ENCODE data around the gene GBP2. TPM values are rescaled to one million over a fixed set of nuclear protein-coding genes. Genes with fewer than 3 reads are reported as not detected.
A peak's percentile ranks its signal among the peaks of the same experiment; 100 is the strongest.

The GBP2 gene
- total and polyA plus RNA-seq, 9 of the 15 experiments (the other 6 are each of a cell fraction or from before 2014, with no cell fraction given) = 0.45 to 2.2 (median 0.69) TPM

GRCh38 chr1:89121641-89122040 is 4.3 kb downstream of the GBP2 start (continued):
- no peak for TF ChIP-seq E4F1 (CRISPR knock-in tag; IDR thresholded peaks at IDR 0.05; ENCODE audit: borderline replicate concordance)
- TF ChIP-seq NCOR1 (IDR thresholded peaks at IDR 0.05) = peak; percentile 43; the same call in 1 of the 2 replicates
- TF ChIP-seq NR2F6 (CRISPR knock-in tag; IDR thresholded peaks at IDR 0.05) = no peak

- ChIA-PET POLR2A (no interaction called here), CTCF (ENCODE audit: low intra/inter-chr PET ratio) (no interaction called here)
- in situ Hi-C loops (cut with MboI) (loop anchor here (25.0 kb wide), 1 partner anchor 873 kb away; the partner anchor contains the start of gene ZNF326), intact Hi-C loops (cut with micrococcal nuclease) (no loop called here)
- Histone ChIP-seq H2AFZ (ENCODE audit: low read depth, low read length) (no peak overlapping the region), H3K79me2 (ENCODE audit: control insufficient read depth, insufficient read depth, low read length) (no peaks in the 10 kb centered on the region), H3K9me3 (replicated peaks; ENCODE audit: control insufficient read depth, insufficient read depth, low read depth, low read length) (no peaks in the 10 kb centered on the region), H3K27me3 (ENCODE audit: control insufficient read depth in 2 of 2, insufficient read depth in 2 of 2, low read length in 2 of 2) (no peaks in the 10 kb centered on the region), H4K20me1 (replicated peaks; ENCODE audit: control insufficient read depth, insufficient read depth, low read length) (no peaks in the 10 kb centered on the region), H3K4me2 (ENCODE audit: insufficient read depth, low read length) (no peak overlapping the region), H3K9me1 (ENCODE audit: control insufficient read depth, insufficient read depth, low read length) (no peaks in the 10 kb centered on the region), H3K4me1 (replicated peaks in 1 of 2; ENCODE audit: control insufficient read depth in 2 of 2, insufficient read depth in 2 of 2, low read length in 2 of 2) (no peaks in the 10 kb centered on the region), H3K4me3 (no peak overlapping the region), H3K36me3 (ENCODE audit: control insufficient read depth, insufficient read depth, low read length) (no peaks in the 10 kb centered on the region), H3K27ac (ENCODE audit: extremely low read depth, low read depth, low read length) (no peak overlapping the region), H3K9ac (ENCODE audit: insufficient read depth in 1 of 2, low read depth in 2 of 2, low read length in 2 of 2) (no peak overlapping the region)
- TF ChIP-seq RUNX1 (IDR thresholded peaks at IDR 0.05; ENCODE audit: low read depth) = no peak
- no peak for TF ChIP-seq HNRNPK (IDR thresholded peaks at IDR 0.05; ENCODE audit: low read depth, low read length, poor library complexity, severe bottlenecking)
- no peak for TF ChIP-seq MAFG (tag; conservative IDR thresholded peaks at IDR 0.05)
- no peak for TF ChIP-seq ARID3B (CRISPR knock-in tag; IDR thresholded peaks at IDR 0.05; ENCODE audit: borderline replicate concordance)
- no peak for TF ChIP-seq WHSC1 (IDR thresholded peaks at IDR 0.05; ENCODE audit: low read length)
- no peak for TF ChIP-seq HMGXB4 (CRISPR knock-in tag; IDR thresholded peaks at IDR 0.05)
- no peak for TF ChIP-seq HDAC8 (tag; IDR thresholded peaks at IDR 0.05)
- no peak for TF ChIP-seq PYGO2 (tag; IDR thresholded peaks at IDR 0.05)
- no peak for TF ChIP-seq ZBTB8A (IDR thresholded peaks at IDR 0.05; ENCODE audit: partially characterized antibody)
- TF ChIP-seq ZNF133 (CRISPR knock-in tag; IDR thresholded peaks at IDR 0.05) = no peak
- FAIRE-seq (no peak), DNase-seq (ENCODE audit: extremely low read depth in 1 of 4, low spot score in 3 of 4) (no peak), ATAC-seq (no peak)
- BruUV-seq (replicated peaks) = no TSS peak
- WGBS (ENCODE audit: insufficient coverage, low coverage, missing lambda C conversion rate) = 0% methylated on average over 2 of the region's 2 CpGs
Observed at GRCh38 chr1:89114662-89115061, 11.3 kb downstream of the GBP2 start.

Measured in K562 (cell line).